ENCODE measurements around the gene NFAM1.

The NFAM1 gene

GRCh38 chr22:42432020-42432596 is at the start of gene NFAM1:
Gene NFAM1, minus strand, starts transcription at chr22:42432403. Its CDS starts 46 bp downstream, at chr22:42432357.
- no peak for DNase-seq (ENCODE audit: low read depth)

- no peak for DNase-seq (ENCODE audit: low read depth)
These were observed 42.9 kb upstream of the NFAM1 start for GRCh38 chr22:42475122-42475521.

- peak; percentile 61 for DNase-seq (ENCODE audit: low read depth)
These were observed 41.4 kb upstream of the NFAM1 start for GRCh38 chr22:42473484-42474193.

- no peak for DNase-seq (ENCODE audit: low read depth)
These were observed 40.5 kb upstream of the NFAM1 start for GRCh38 chr22:42472671-42473070.

GRCh38 chr22:42471441-42471840 is 39.2 kb upstream of the NFAM1 start:
- no peak for DNase-seq (ENCODE audit: low read depth)

- no peak for DNase-seq (ENCODE audit: low read depth)
These were observed 38.3 kb upstream of the NFAM1 start for GRCh38 chr22:42470366-42471082.

- no peak for DNase-seq (ENCODE audit: low read depth)
These were observed 36.6 kb upstream of the NFAM1 start for GRCh38 chr22:42468841-42469240.

GRCh38 chr22:42462016-42462415 is 29.8 kb upstream of the NFAM1 start:
- DNase-seq (ENCODE audit: low read depth) = no peak

GRCh38 chr22:42461511-42461910 is 29.3 kb upstream of the NFAM1 start:
- DNase-seq (ENCODE audit: low read depth) = no peak

GRCh38 chr22:42459287-42460063 is 27.3 kb upstream of the NFAM1 start:
- no peak for DNase-seq (ENCODE audit: low read depth)

- DNase-seq (ENCODE audit: low read depth) = no peak
These were observed 20.7 kb upstream of the NFAM1 start for GRCh38 chr22:42452916-42453315.

- no peak for DNase-seq (ENCODE audit: low read depth)
These were observed 20.3 kb upstream of the NFAM1 start for GRCh38 chr22:42452456-42452855.

- no peak for DNase-seq (ENCODE audit: low read depth)
These were observed 19.4 kb upstream of the NFAM1 start for GRCh38 chr22:42451499-42452145.

- DNase-seq (ENCODE audit: low read depth) = no peak
These were observed 18.7 kb upstream of the NFAM1 start for GRCh38 chr22:42450862-42451261.

GRCh38 chr22:42446151-42446550 is 13.9 kb upstream of the NFAM1 start:
- DNase-seq (ENCODE audit: low read depth) = no peak

GRCh38 chr22:42444077-42444904 is 12.1 kb upstream of the NFAM1 start:
- DNase-seq (ENCODE audit: low read depth) = peak; percentile 88

GRCh38 chr22:42443240-42444076 is 11.3 kb upstream of the NFAM1 start:
- DNase-seq (ENCODE audit: low read depth) = no peak

GRCh38 chr22:42442748-42443147 is 10.5 kb upstream of the NFAM1 start:
- no peak for DNase-seq (ENCODE audit: low read depth)

GRCh38 chr22:42440728-42441127 is 8.5 kb upstream of the NFAM1 start:
- no peak for DNase-seq (ENCODE audit: low read depth)
